ENCODE results near the gene ERBB4.

- TF ChIP-seq CTCF (conservative IDR thresholded peaks at IDR 0.05; ENCODE audit: low read length) (no peak), EZH2phosphoT487 (IDR thresholded peaks at IDR 0.05; ENCODE audit: borderline replicate concordance, low read depth, low read length) (no peak)
Measured at GRCh38 chr2:211674715-211675114, 863.9 kb downstream of the ERBB4 start.
